Naive thymus-derived CD4-positive, alpha-beta T cell (primary cell): ENCODE measurements around the gene CRADD. TPM values are rescaled to one million over a fixed set of nuclear protein-coding genes. Genes with fewer than 3 reads are reported as not detected.
"Not testable (repeated sequence)": the region's sequence is repeated elsewhere in the genome, so short reads cannot be mapped to it uniquely, and the experiment has no call there.

Source experiments
- ATAC-seq: fragments of 150-1000 bp; cut with Tn5 transposase; 2 replicates; pipeline ENCODE4 v1.10.0; 2021; ENCODE audit warnings: mild to moderate bottlenecking, moderate library complexity
- CTCF ChIA-PET: fragments of 350-600 bp; sonication (Branson Sonifier 250); formaldehyde crosslinking; loops from one replicate; lab custom pipeline; 2021; ENCODE audit warnings: antibody characterized with exemption; lab: Charles Lee
- POLR2A ChIA-PET: fragments of 350-600 bp; sonication (Branson Sonifier 250); formaldehyde crosslinking; loops from one replicate; lab custom pipeline; 2021; ENCODE audit warnings: antibody characterized with exemption, inconsistent platforms; lab: Charles Lee
- DNase-seq, 9 donors: peaks; one replicate each; pipeline versions ENCODE4 v3.0.0 to v3.0.0-alpha.2; 2020 to 2022; ENCODE audit warnings: mixed read lengths in 1 of 9
- H3K27ac ChIP-seq: one replicate; pipeline ENCODE4 v1.7.0; 2013; ENCODE audit warnings: mild to moderate bottlenecking, low read depth, low read length, moderate library complexity
- H3K27me3 ChIP-seq, 2 donors: one replicate each; pipeline ENCODE4 v1.7.0; 2013; ENCODE audit warnings: low read length in 2 of 2, mild to moderate bottlenecking in 2 of 2, moderate library complexity in 2 of 2; ENCODE audit not compliant: control insufficient read depth in 2 of 2, insufficient read depth in 2 of 2
- H3K36me3 ChIP-seq, 3 experiments: 1 replicate in 2 of 3; 2 replicates in 1 of 3; pipeline ENCODE4 v1.7.0; 2013; ENCODE audit warnings: low read length in 3 of 3, mild to moderate bottlenecking in 3 of 3, moderate library complexity in 1 of 3; ENCODE audit not compliant: insufficient read depth in 3 of 3, control insufficient read depth in 2 of 3
- H3K4me1 ChIP-seq, 2 donors: one replicate each; pipeline ENCODE4 v1.7.0; 2013; ENCODE audit warnings: low read length in 2 of 2, mild to moderate bottlenecking in 2 of 2, moderate library complexity in 1 of 2; ENCODE audit not compliant: control insufficient read depth in 2 of 2, insufficient read depth in 2 of 2
- H3K4me3 ChIP-seq: 2 replicates; pipeline ENCODE4 v1.7.0; 2013; ENCODE audit warnings: mild to moderate bottlenecking, low read length
- H3K9me3 ChIP-seq, 3 experiments: 1 replicate in 2 of 3; 2 replicates in 1 of 3; pipeline ENCODE4 v1.7.0; 2013; ENCODE audit warnings: low read length in 3 of 3; ENCODE audit not compliant: control insufficient read depth in 2 of 3
- H3K27ac Mint-ChIP-seq, 9 donors: one replicate each; pipeline ENCODE4 v1.8.0; 2020 to 2022; ENCODE audit warnings: mixed read lengths in 9 of 9, mild to moderate bottlenecking in 8 of 9, moderate library complexity in 5 of 9, inconsistent platforms in 2 of 9
- H3K27me3 Mint-ChIP-seq, 5 donors: one replicate each; pipeline ENCODE4 v1.8.0; 2021 to 2022; ENCODE audit warnings: mixed read lengths in 5 of 5, mild to moderate bottlenecking in 1 of 5
- H3K36me3 Mint-ChIP-seq, 5 donors: one replicate each; pipeline ENCODE4 v1.8.0; 2020 to 2022; ENCODE audit warnings: mixed read lengths in 5 of 5, mild to moderate bottlenecking in 3 of 5, inconsistent platforms in 1 of 5
- H3K4me1 Mint-ChIP-seq, 7 donors: one replicate each; pipeline ENCODE4 v1.8.0; 2020 to 2022; ENCODE audit warnings: mixed read lengths in 7 of 7, mild to moderate bottlenecking in 3 of 7, inconsistent platforms in 1 of 7
- H3K4me3 Mint-ChIP-seq, 10 donors: one replicate each; pipeline ENCODE4 v1.8.0; 2020 to 2022; ENCODE audit warnings: mild to moderate bottlenecking in 10 of 10, mixed read lengths in 10 of 10, moderate library complexity in 6 of 10, inconsistent platforms in 2 of 10
- H3K9me3 Mint-ChIP-seq, 11 donors: one replicate each; pipeline ENCODE4 v1.8.0; 2020 to 2022; ENCODE audit warnings: mixed read lengths in 11 of 11, mild to moderate bottlenecking in 4 of 11, inconsistent platforms in 1 of 11, moderate library complexity in 1 of 11
- intact Hi-C, 2 donors: fragments of 100-400 bp; cut with micrococcal nuclease; formaldehyde crosslinking; loops; one replicate each; pipeline ENCODE4 v1.15.1; 2023
- polyA plus RNA-seq, 2 donors: library from polyadenylated mRNA; unstranded; fragments of 300-500 nt; fragmentation: Illumina TruSeq; gene quantifications; one replicate each; pipeline ENCODE4 v1.2.3, GENCODE V29; 2021
- total RNA-seq, 6 experiments: library from RNA in 5 of 6; stranded (reverse) in 5 of 6; gene quantifications; 1 replicate in 5 of 6; 2 replicates in 1 of 6; pipeline ENCODE4 v1.2.3 and lab custom pipeline; 2021 to 2026

The CRADD gene
- total and polyA plus RNA-seq, 7 experiments from 2014 or later: 11.4 to 17.1 (median 13.8) TPM

GRCh38 chr12:93776581-93777018, 99.4 kb downstream of the CRADD start:
- Mint-ChIP-seq H3K27me3 (no peaks in the 10 kb centered on the region), H3K36me3 (peaks cover 3 to 26% (median 8%) of the 10 kb centered on the region in 5 donors), H3K9me3 (peaks cover 0 to 14% (median 0%) of the 10 kb centered on the region in 11 donors), H3K27ac (no peak overlapping the region), H3K4me1 (peaks cover 19 to 58% (median 34%) of the 10 kb centered on the region in 7 donors), H3K4me3 (no peak overlapping the region)
- Histone ChIP-seq H3K27me3 (no peaks in the 10 kb centered on the region), H3K9me3 (no peaks in the 10 kb centered on the region), H3K27ac (no peak overlapping the region), H3K4me1 (peaks cover 0 to 8% of the 10 kb centered on the region in 2 donors), H3K4me3 (no peak overlapping the region), H3K36me3 (no peaks in the 10 kb centered on the region)
- DNase-seq (no peak), ATAC-seq (no peak)
- intact Hi-C loops: no loop called here
- CTCF ChIA-PET: no interaction called here
- POLR2A ChIA-PET: interaction anchor here (0.6 kb wide), 1 partner anchor 218 kb away, joined by 3 read pairs; no protein-coding TSS in a partner anchor

DNA sequence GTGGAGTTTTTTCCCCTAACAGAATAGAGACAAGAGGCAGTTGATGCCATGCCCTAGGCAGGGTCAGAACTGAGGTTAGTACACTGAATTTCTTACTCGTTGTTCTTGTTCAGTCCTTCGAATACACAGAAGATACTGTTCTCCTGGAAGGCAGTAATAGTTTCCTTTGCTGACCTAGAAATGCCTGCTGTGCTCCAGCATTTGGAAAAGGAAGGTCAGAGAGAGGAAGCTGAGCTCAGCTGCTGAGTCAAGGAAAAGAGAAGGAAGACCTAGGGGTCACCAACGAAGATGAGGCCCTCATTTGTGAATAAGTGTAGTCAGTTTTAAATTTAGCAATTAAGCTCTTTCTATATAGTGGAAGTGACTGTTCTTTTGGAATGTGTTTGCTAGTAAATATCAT, 100.1 kb downstream of the CRADD start:
- Histone ChIP-seq H3K9me3 (no peaks in the 10 kb centered on the region), H3K27ac (no peak overlapping the region), H3K4me3 (no peak overlapping the region), H3K36me3 (no peaks in the 10 kb centered on the region), H3K27me3 (no peaks in the 10 kb centered on the region), H3K4me1 (peaks cover 0 to 5% of the 10 kb centered on the region in 2 donors)
- peaks cover 4 to 24% (median 9%) of the 10 kb centered on the region in 5 donors for H3K36me3 Mint-ChIP-seq
- H3K4me1 Mint-ChIP-seq: peaks cover 18 to 53% (median 29%) of the 10 kb centered on the region in 7 donors
- H3K27ac Mint-ChIP-seq: peak overlapping the region in 1 of 9 donors; percentile 23
- ATAC-seq (peak; percentile 17), DNase-seq (no peak)
- ChIA-PET CTCF (interaction anchor here (0.6 to 1.8 kb wide), 2 partner anchors 11 to 324 kb away, joined by 3 to 8 read pairs; no protein-coding TSS in a partner anchor), POLR2A (interaction anchor here (0.6 kb wide), 1 partner anchor 219 kb away, joined by 3 read pairs; no protein-coding TSS in a partner anchor)
- intact Hi-C loops: no loop called here
- H3K4me3 Mint-ChIP-seq: no peak overlapping the region
- H3K9me3 Mint-ChIP-seq: peaks cover 0 to 16% (median 0%) of the 10 kb centered on the region in 11 donors
- no peaks in the 10 kb centered on the region for H3K27me3 Mint-ChIP-seq

- no peak overlapping the region for H3K27ac ChIP-seq
- DNase-seq: no peak
- no peaks in the 10 kb centered on the region for H3K9me3 ChIP-seq
- H3K27ac Mint-ChIP-seq: no peak overlapping the region
- ChIA-PET POLR2A (no interaction called here), CTCF (interaction anchor here (1.8 kb wide), 1 partner anchor 12 kb away, joined by 8 read pairs; no protein-coding TSS in a partner anchor)
- no peak for ATAC-seq
- no peak overlapping the region for H3K4me3 Mint-ChIP-seq
- H3K4me1 ChIP-seq: no peaks in the 10 kb centered on the region
- H3K9me3 Mint-ChIP-seq: peaks cover 0 to 13% (median 0%) of the 10 kb centered on the region in 11 donors
- H3K36me3 Mint-ChIP-seq: peaks cover 3 to 20% (median 7%) of the 10 kb centered on the region in 5 donors
- no peaks in the 10 kb centered on the region for H3K36me3 ChIP-seq
- intact Hi-C loops: no loop called here
- H3K4me1 Mint-ChIP-seq: peaks cover 8 to 46% (median 27%) of the 10 kb centered on the region in 7 donors
- H3K27me3 ChIP-seq: no peaks in the 10 kb centered on the region
- no peak overlapping the region for H3K4me3 ChIP-seq
- H3K27me3 Mint-ChIP-seq: no peaks in the 10 kb centered on the region
Observed at GRCh38 chr12:93778306-93778705, 101.1 kb downstream of the CRADD start.

GRCh38 chr12:93778766-93779165, 101.6 kb downstream of the CRADD start:
- Mint-ChIP-seq H3K9me3 (peaks cover 0 to 10% (median 0%) of the 10 kb centered on the region in 11 donors), H3K4me1 (peaks cover 6 to 45% (median 27%) of the 10 kb centered on the region in 7 donors), H3K27me3 (no peaks in the 10 kb centered on the region), H3K4me3 (no peak overlapping the region), H3K27ac (no peak overlapping the region), H3K36me3 (peaks cover 0 to 17% (median 4%) of the 10 kb centered on the region in 5 donors)
- DNase-seq (no peak), ATAC-seq (no peak)
- intact Hi-C loops: no loop called here
- peaks cover 0 to 4% of the 10 kb centered on the region in 2 donors for H3K4me1 ChIP-seq
- CTCF ChIA-PET: interaction anchor here (1.8 kb wide), 1 partner anchor 12 kb away, joined by 8 read pairs; no protein-coding TSS in a partner anchor
- no peak overlapping the region for H3K27ac ChIP-seq
- no peaks in the 10 kb centered on the region for H3K36me3 ChIP-seq
- no peak overlapping the region for H3K4me3 ChIP-seq
- POLR2A ChIA-PET: no interaction called here
- H3K9me3 ChIP-seq: no peaks in the 10 kb centered on the region
- H3K27me3 ChIP-seq: no peaks in the 10 kb centered on the region

DNA sequence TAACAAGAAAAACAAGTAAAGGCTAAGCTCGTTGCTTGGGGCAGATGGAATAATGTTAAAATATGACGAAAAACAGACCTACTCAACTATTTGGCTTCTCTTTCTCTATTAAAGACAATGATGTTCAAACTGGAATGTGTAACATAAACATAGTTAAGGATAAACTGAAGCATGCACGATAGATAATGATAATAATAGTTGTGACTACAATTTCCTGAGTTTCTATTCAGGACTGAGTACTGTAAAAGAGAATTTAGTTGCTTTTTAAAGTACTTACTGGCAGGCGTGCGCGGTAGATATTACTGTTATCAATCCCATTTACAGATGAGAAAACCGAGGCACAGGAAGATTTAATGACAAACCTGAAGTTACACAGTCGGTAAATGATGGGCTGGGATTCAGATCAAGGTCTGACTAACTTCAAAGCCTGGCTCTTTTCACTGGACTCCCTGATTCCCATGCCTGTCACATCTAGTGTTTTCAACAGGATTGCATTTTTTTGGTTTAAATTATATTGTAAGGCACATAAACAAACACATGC, 103.0 kb downstream of the CRADD start:
- ATAC-seq (no peak), DNase-seq (no peak)
- Histone ChIP-seq H3K4me1 (peaks cover 9 to 18% of the 10 kb centered on the region in 2 donors), H3K9me3 (no peaks in the 10 kb centered on the region), H3K27ac (no peak overlapping the region), H3K36me3 (no peaks in the 10 kb centered on the region), H3K27me3 (no peaks in the 10 kb centered on the region), H3K4me3 (no peak overlapping the region)
- Mint-ChIP-seq H3K27ac (no peak overlapping the region), H3K4me1 (peaks cover 19 to 55% (median 40%) of the 10 kb centered on the region in 7 donors), H3K9me3 (peaks cover 0 to 4% (median 0%) of the 10 kb centered on the region in 11 donors), H3K27me3 (no peaks in the 10 kb centered on the region), H3K36me3 (peaks cover 0 to 10% (median 4%) of the 10 kb centered on the region in 5 donors), H3K4me3 (no peak overlapping the region)
- intact Hi-C loops: loop anchor here in 1 of 2 donors (5.0 kb wide), 1 partner anchor 322 kb away; no protein-coding TSS in a partner anchor
- CTCF ChIA-PET: interaction anchor here (0.6 to 1.0 kb wide), 4 partner anchors 14 to 295 kb away, joined by 3 to 4 read pairs (median 3); no protein-coding TSS in a partner anchor
- POLR2A ChIA-PET: no interaction called here

DNA sequence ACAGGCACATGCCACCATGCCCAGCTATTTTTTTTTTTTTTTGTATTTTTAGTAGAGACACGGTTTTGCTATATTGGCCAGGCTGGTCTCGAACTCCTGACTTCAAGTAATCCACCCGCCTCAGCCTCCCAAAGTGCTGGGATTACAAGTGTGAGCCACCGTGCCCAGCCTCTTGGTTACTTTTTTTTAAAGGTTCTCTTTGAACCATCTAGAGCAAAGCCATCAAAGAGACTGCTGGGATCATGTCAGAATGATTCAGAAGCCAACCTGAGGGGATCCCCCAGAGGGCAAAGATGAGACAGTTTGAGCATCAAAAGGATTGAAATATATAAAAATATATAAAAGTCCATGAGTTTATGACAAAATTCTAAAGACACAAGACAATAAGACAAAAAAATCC, 103.7 kb downstream of the CRADD start:
- intact Hi-C loops: loop anchor here in 1 of 2 donors (5.0 kb wide), 1 partner anchor 321 kb away; no protein-coding TSS in a partner anchor
- POLR2A ChIA-PET, H3K4me3 ChIP-seq, H3K9me3 Mint-ChIP-seq, H3K27me3 Mint-ChIP-seq, H3K36me3 ChIP-seq, H3K4me3 Mint-ChIP-seq, H3K27ac ChIP-seq, H3K9me3 ChIP-seq, H3K27ac Mint-ChIP-seq, H3K27me3 ChIP-seq: not testable (repeated sequence)
- CTCF ChIA-PET: interaction anchor here (0.6 to 0.7 kb wide), 2 partner anchors 276 to 294 kb away, joined by 3 to 4 read pairs; no protein-coding TSS in a partner anchor
- H3K36me3 Mint-ChIP-seq: peaks cover 0 to 14% (median 4%) of the 10 kb centered on the region in 5 donors
- H3K4me1 ChIP-seq: peaks cover 9 to 19% of the 10 kb centered on the region in 2 donors
- DNase-seq (peak in 3 of 9 donors; percentile 10 to 52 (median 27)), ATAC-seq (peak; percentile 55)
- peaks cover 21 to 62% (median 47%) of the 10 kb centered on the region in 7 donors for H3K4me1 Mint-ChIP-seq
